Naive B cell (primary cell): ENCODE measurements around the gene IL26. TPM values are rescaled to one million over a fixed set of nuclear protein-coding genes. Genes with fewer than 3 reads are reported as not detected.

Experiments used
- ATAC-seq, 2 donors: fragments of 150-1000 bp; cut with Tn5 transposase; 2 replicates each; pipeline ENCODE4 v1.10.0; 2021; ENCODE audit warnings: low read depth in 2 of 2, mild to moderate bottlenecking in 2 of 2, moderate library complexity in 2 of 2
- DNase-seq: peaks from one replicate; pipeline ENCODE4 v3.0.0; 2022
- H3K27ac Mint-ChIP-seq, 6 donors: one replicate each; pipeline ENCODE4 v1.8.0; 2020 to 2022; ENCODE audit warnings: mild to moderate bottlenecking in 6 of 6, mixed read lengths in 6 of 6, moderate library complexity in 5 of 6, inconsistent platforms in 2 of 6
- H3K27me3 Mint-ChIP-seq, 3 donors: one replicate each; pipeline ENCODE4 v1.8.0; 2021 to 2022; ENCODE audit warnings: mixed read lengths in 3 of 3, mild to moderate bottlenecking in 1 of 3
- H3K36me3 Mint-ChIP-seq, 2 donors: one replicate each; pipeline ENCODE4 v1.8.0; 2020 to 2022; ENCODE audit warnings: mixed read lengths in 2 of 2, inconsistent platforms in 1 of 2, mild to moderate bottlenecking in 1 of 2
- H3K4me1 Mint-ChIP-seq, 3 donors: one replicate each; pipeline ENCODE4 v1.8.0; 2020 to 2022; ENCODE audit warnings: mixed read lengths in 3 of 3, inconsistent platforms in 1 of 3, mild to moderate bottlenecking in 1 of 3, moderate library complexity in 1 of 3
- H3K4me3 Mint-ChIP-seq, 8 donors: one replicate each; pipeline ENCODE4 v1.8.0; 2020 to 2022; ENCODE audit warnings: mild to moderate bottlenecking in 8 of 8, mixed read lengths in 8 of 8, moderate library complexity in 8 of 8, inconsistent platforms in 2 of 8
- H3K9me3 Mint-ChIP-seq, 7 donors: one replicate each; pipeline ENCODE4 v1.8.0; 2020 to 2022; ENCODE audit warnings: mixed read lengths in 7 of 7, mild to moderate bottlenecking in 5 of 7, inconsistent platforms in 2 of 7, moderate library complexity in 1 of 7
- polyA plus RNA-seq, 6 donors: library from polyadenylated mRNA; unstranded; fragments of 300-500 nt; fragmentation: Illumina TruSeq; gene quantifications; one replicate each; pipeline ENCODE4 v1.2.3, GENCODE V29; 2021; ENCODE audit warnings: low read depth in 6 of 6

The IL26 gene
- polyA plus RNA-seq, 6 donors from 2014 or later, result not detected

DNA sequence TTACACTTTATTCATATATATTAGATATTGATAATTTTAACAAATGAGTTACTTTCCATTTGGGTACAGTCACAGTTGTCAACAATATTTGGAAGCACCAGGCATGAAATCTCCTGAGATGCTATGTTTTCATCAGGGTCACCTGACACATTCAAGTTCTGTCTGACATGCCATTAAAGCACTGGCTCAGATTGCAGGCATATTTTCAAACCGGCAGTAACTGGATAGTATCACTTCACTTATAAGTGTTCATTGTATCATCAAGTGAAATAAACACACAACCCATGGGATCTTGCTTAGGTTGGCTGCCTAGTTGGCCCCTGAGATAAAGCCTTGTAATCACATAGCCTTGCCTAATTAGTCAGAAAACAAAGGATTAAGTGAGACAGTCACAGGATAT lies 70.8 kb downstream of the IL26 start:
- Mint-ChIP-seq H3K4me1 (peaks cover 0 to 14% (median 10%) of the 10 kb centered on the region in 3 donors), H3K36me3 (no peaks in the 10 kb centered on the region), H3K4me3 (no peak overlapping the region), H3K27me3 (no peaks in the 10 kb centered on the region), H3K27ac (no peak overlapping the region), H3K9me3 (peaks cover 0 to 2% (median 0%) of the 10 kb centered on the region in 7 donors)
- ATAC-seq, result no peak
- DNase-seq, result no peak

Other genes with a start within 250 kb of the IL26 start
- gene IFNG-AS1, start 236.4 kb downstream of the IL26 start, polyA plus RNA-seq, result 10 to 100 TPM in 4 of 6 donors, 1 to 10 TPM in 2; 7.0 to 22.1 (median 12.0) TPM
- under 1 TPM in 2 of 6 donors, not detected in 4; 0.36 to 0.45 TPM for gene IFNG, start 66.1 kb downstream of the IL26 start, polyA plus RNA-seq
- gene IL22, start 27.8 kb upstream of the IL26 start, polyA plus RNA-seq, result not detected
- 10 to 100 TPM; 15.2 to 22.3 (median 21.5) TPM for gene MDM1, start 106.6 kb upstream of the IL26 start, polyA plus RNA-seq